ENCODE results near the gene NSUN6.

DNA sequence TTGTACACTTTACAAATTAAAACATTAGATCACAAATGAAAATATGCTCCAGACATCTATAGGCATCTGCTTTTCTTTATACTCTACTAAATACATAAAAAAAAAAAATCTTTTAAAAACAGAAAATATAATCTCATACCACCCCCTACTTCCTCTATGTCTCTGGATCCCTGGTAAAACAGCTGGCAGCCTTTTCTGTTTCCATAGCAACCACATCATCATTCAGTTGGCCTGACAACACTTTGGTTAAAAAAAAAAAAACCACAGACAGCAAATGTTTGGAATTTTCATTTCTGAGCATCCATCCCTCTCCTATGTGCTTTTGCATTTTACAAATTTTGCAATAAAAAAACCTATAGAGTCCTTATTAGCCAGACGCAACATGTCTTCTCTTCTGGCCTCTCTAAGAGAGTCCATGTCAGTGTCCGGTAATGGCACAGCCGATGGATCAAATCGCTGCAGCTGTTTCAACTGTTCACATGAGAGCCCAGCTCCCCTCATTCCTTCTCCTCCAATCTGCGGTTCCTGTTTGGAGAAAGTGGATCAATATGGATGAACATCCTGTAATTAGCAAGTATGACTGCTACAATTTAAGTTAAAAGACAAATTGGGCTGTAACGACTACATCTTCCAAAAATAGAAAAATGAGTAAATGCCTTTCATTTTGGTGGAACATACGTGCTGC is 105.6 kb downstream of the NSUN6 start:
- no peak for TF ChIP-seq CTCF (IDR thresholded peaks at IDR 0.05)
- no peak for TF ChIP-seq ZFX (IDR thresholded peaks at IDR 0.05; ENCODE audit: borderline replicate concordance)

Measured in 22Rv1 (cell line).